GM03348 (cell line): ENCODE measurements around the gene NALF2.

ENCODE experiments used
- DNase-seq: peaks from one replicate; pipeline ENCODE4 v3.0.0; 2012; ENCODE audit warnings: low spot score

Gene NALF2

DNA sequence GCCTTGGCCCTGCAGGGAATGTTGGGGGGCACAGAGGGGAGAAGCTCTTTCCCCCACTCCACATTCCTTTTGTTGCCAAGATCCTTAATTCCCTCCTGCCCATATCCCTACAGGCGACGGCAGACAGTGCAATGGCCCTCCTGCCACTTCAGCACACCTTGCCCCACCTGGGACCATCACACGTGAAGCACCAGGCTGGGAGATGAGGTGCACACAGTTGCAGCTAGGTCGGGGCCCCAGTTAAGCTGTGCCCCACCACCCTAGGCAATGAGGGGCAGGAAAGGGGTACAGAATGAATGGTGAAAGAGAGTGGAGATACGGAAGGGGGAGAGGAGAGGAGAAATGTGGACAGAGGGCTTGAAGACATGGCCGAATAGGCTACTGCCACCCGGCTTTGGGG, 26.2 kb downstream of the NALF2 start:
- DNase-seq: no peak

DNA sequence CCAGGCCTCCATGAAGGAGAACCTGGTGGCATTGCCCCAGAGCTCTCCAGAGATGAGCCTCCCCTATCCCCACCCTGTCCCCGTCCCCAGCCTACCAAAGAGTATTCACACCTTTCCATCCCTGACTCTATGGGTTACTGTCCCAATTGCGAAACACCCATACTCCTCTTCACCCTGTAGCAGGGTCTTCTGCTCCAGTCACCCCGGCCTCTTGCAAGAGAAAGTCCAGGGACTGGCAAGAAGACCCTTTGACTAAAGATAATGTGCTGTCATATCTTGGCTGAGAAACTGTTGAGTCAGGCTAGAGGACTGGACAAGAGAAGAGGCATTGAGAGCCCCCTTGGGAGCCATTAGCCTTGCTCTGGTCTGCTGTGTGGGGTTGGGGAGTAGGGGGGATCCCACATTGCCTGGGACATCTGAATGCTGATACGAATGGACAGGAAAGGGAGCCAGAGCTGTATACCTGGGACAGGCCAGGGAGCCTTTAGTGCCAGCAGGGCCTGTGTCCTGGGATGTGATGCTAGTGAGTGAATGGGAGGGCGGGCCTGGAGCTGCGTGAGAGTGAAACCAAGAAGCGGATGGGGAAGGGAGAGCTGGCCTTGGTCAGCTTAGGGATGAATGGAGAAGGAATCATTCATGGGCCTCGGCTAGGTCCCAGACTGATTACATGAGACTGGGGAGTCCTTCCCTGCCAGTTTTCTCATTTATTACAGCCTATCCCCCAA, 27.1 kb downstream of the NALF2 start:
- no peak for DNase-seq

DNA sequence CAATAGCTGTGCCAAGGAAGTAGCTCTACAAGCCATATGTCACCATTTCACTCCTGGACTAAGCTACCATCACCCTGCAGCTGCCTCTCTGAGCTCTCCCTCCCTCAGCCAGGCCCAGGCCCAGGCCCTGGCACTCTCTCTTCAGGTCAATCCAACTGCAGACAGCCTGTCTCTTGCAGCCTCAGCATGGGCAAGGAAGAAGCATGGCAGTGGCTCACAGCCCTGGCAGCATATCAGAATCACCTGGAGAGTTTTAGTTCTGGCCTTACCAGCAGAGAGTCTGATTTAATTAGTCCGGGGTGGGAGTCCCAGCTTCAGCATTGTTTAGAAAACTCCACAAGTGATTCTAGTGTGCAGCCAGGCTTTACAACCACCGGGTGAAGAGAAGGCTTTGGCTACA, 31.5 kb downstream of the NALF2 start:
- DNase-seq: no peak

GRCh38 chrX:69538321-69538876, 34.3 kb downstream of the NALF2 start:
- DNase-seq: peak; percentile 90

DNA sequence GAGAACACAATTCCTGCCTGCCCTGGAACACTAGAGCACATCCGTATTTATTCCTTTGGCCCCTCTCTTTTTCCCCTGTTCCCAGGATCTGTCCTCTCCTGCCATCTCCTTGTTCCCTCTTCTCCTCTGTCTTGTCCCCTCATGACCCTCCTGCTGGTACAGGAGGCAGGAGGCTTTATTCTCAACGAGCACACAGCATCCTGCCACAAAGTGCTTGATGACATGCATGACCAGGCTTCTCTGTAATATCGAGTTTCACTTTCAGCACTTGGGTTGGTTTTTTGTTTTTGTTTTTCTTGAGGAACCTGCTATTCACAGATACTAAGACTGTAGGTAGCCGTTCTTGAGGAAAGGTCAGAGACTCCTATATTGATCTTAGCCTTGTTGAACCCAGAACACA, 35.3 kb downstream of the NALF2 start:
- no peak for DNase-seq

GRCh38 chrX:69541956-69542355, 37.8 kb downstream of the NALF2 start:
- no peak for DNase-seq

GRCh38 chrX:69543572-69543971, 39.4 kb downstream of the NALF2 start:
- no peak for DNase-seq

GRCh38 chrX:69546417-69546816, 42.3 kb downstream of the NALF2 start:
- no peak for DNase-seq

- no peak for DNase-seq
Measured at GRCh38 chrX:69546978-69547377, 42.9 kb downstream of the NALF2 start.

GRCh38 chrX:69551421-69552009, 47.4 kb downstream of the NALF2 start:
- no peak for DNase-seq

DNA sequence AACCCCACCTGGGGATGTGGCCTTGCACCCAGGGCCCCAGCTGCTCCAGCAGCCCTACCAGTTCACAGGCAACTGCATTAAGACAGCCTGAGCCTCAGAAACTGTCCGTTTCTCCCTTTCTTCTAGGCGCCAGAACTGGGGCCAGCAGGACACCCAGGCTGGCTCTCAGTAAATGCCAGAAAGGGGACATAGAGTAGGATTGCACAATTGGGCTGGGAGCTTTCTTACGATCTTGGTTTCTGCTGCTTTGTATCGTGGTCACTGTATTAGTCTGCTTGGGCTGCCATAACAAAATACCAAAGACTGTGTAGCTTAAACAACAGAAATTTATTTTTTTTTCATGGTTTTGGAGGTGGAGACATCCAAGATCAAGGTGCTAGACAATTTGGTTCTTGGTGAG, 48.4 kb downstream of the NALF2 start:
- no peak for DNase-seq
